Neural progenitor cell (in vitro differentiated cells): Measurements from ENCODE around the gene ADK. TPM values are rescaled to one million over a fixed set of nuclear protein-coding genes. Genes with fewer than 3 reads are reported as not detected.
"Not testable (repeated sequence)": the region's sequence is repeated elsewhere in the genome, so short reads cannot be mapped to it uniquely, and the experiment has no call there.

Experiments
- DNase-seq: peaks from one replicate; pipeline ENCODE4 v3.0.0-alpha.2; 2016; ENCODE audit warnings: low spot score
- H2AFZ ChIP-seq: fragments of 200-600 bp; sonication (generic); replicated peaks from 2 replicates; pipeline ENCODE4 v1.6.1; 2016; ENCODE audit warnings: antibody characterized with exemption
- H3F3A ChIP-seq: fragments of 200-600 bp; sonication (generic); 2 replicates; pipeline ENCODE4 v1.6.1; 2016; ENCODE audit warnings: antibody characterized with exemption, low read depth
- H3K27ac ChIP-seq: fragments of 200-600 bp; sonication (generic); 2 replicates; pipeline ENCODE4 v1.5.1; 2016; ENCODE audit warnings: mild to moderate bottlenecking
- H3K27me3 ChIP-seq: fragments of 200-600 bp; sonication (generic); 2 replicates; pipeline ENCODE4 v1.6.1; 2016; ENCODE audit warnings: mild to moderate bottlenecking, moderate library complexity
- H3K36me3 ChIP-seq: fragments of 200-600 bp; sonication (generic); 2 replicates; pipeline ENCODE4 v1.5.1; 2016
- H3K4me1 ChIP-seq: fragments of 200-600 bp; sonication (generic); 2 replicates; pipeline ENCODE4 v1.6.1; 2016; ENCODE audit warnings: mixed run types
- H3K4me2 ChIP-seq: fragments of 200-600 bp; sonication (generic); 2 replicates; pipeline ENCODE4 v1.6.1; 2016
- H3K4me3 ChIP-seq: fragments of 200-600 bp; sonication (generic); 2 replicates; pipeline ENCODE4 v1.5.1; 2016
- H3K79me2 ChIP-seq: fragments of 200-600 bp; sonication (generic); 2 replicates; pipeline ENCODE4 v1.6.1; 2016; ENCODE audit warnings: low read depth
- H3K9ac ChIP-seq: fragments of 200-600 bp; sonication (generic); 2 replicates; pipeline ENCODE4 v1.6.1; 2016
- H3K9me3 ChIP-seq: fragments of 200-600 bp; sonication (generic); 2 replicates; pipeline ENCODE4 v1.5.1; 2016; ENCODE audit warnings: low read depth
- H4K20me1 ChIP-seq: fragments of 200-600 bp; sonication (generic); 2 replicates; pipeline ENCODE4 v1.6.1; 2016; ENCODE audit warnings: low read depth
- H3K27ac Mint-ChIP-seq: 3 replicates; pipeline ENCODE4 v1.8.0; 2021; ENCODE audit warnings: mixed read lengths
- H3K27me3 Mint-ChIP-seq: 2 replicates; pipeline ENCODE4 v1.8.0; 2022; ENCODE audit warnings: low read depth, mild to moderate bottlenecking, inconsistent platforms, moderate library complexity, mixed read lengths; ENCODE audit not compliant: insufficient read depth
- H3K36me3 Mint-ChIP-seq: 3 replicates; pipeline ENCODE4 v1.8.0; 2021; ENCODE audit warnings: mixed read lengths
- H3K4me1 Mint-ChIP-seq: 3 replicates; pipeline ENCODE4 v1.8.0; 2021; ENCODE audit warnings: mixed read lengths
- H3K4me3 Mint-ChIP-seq: 3 replicates; pipeline ENCODE4 v1.8.0; 2021; ENCODE audit warnings: mild to moderate bottlenecking, moderate library complexity, mixed read lengths
- H3K9me3 Mint-ChIP-seq: 3 replicates; pipeline ENCODE4 v1.8.0; 2020; ENCODE audit warnings: mixed read lengths
- EZH2 ChIP-seq: fragments of 200-600 bp; sonication (generic); IDR thresholded peaks from 2 replicates; pipeline ENCODE4 v1.6.1; 2017; ENCODE audit warnings: antibody characterized with exemption, mild to moderate bottlenecking, moderate library complexity
- EZH2phosphoT487 ChIP-seq: fragments of 200-600 bp; sonication (generic); IDR thresholded peaks from 2 replicates; pipeline ENCODE4 v1.6.1; 2017; ENCODE audit warnings: antibody characterized with exemption
- total RNA-seq: library from RNA; depleted of rRNA; stranded (reverse); fragments of >200 nt; gene quantifications from 2 replicates; pipeline ENCODE4 v1.2.3, GENCODE V29; 2015; ENCODE audit warnings: low replicate concordance
- TF ChIP-seq, protein P1 (sequence below): fragments of 200-600 bp; sonication (generic); IDR thresholded peaks from 2 replicates; pipeline ENCODE4 v1.5.1; 2017; ENCODE audit warnings: antibody characterized with exemption, mild to moderate bottlenecking

ADK gene
- total RNA-seq, 1 donor from 2014 or later, result 50.9 TPM

GRCh38 chr10:74575191-74575720 lies 424.2 kb downstream of the ADK start:
- no peak overlapping the region for H3K4me3 Mint-ChIP-seq
- no peak overlapping the region for H3K4me2 ChIP-seq
- no peak for DNase-seq
- H3K4me1 ChIP-seq, result no peaks in the 10 kb centered on the region
- H3F3A ChIP-seq, result no peaks in the 10 kb centered on the region
- H3K4me3 ChIP-seq, result no peak overlapping the region
- peaks cover 7% of the 10 kb centered on the region for H3K36me3 Mint-ChIP-seq
- no peaks in the 10 kb centered on the region for H3K4me1 Mint-ChIP-seq
- no peak overlapping the region for H2AFZ ChIP-seq
- H4K20me1 ChIP-seq, result no peaks in the 10 kb centered on the region
- no peaks in the 10 kb centered on the region for H3K36me3 ChIP-seq
- H3K27ac Mint-ChIP-seq, result no peak overlapping the region
- no peaks in the 10 kb centered on the region for H3K79me2 ChIP-seq
- no peaks in the 10 kb centered on the region for H3K27me3 ChIP-seq
- TF ChIP-seq, protein P1, sequence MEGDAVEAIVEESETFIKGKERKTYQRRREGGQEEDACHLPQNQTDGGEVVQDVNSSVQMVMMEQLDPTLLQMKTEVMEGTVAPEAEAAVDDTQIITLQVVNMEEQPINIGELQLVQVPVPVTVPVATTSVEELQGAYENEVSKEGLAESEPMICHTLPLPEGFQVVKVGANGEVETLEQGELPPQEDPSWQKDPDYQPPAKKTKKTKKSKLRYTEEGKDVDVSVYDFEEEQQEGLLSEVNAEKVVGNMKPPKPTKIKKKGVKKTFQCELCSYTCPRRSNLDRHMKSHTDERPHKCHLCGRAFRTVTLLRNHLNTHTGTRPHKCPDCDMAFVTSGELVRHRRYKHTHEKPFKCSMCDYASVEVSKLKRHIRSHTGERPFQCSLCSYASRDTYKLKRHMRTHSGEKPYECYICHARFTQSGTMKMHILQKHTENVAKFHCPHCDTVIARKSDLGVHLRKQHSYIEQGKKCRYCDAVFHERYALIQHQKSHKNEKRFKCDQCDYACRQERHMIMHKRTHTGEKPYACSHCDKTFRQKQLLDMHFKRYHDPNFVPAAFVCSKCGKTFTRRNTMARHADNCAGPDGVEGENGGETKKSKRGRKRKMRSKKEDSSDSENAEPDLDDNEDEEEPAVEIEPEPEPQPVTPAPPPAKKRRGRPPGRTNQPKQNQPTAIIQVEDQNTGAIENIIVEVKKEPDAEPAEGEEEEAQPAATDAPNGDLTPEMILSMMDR, result no peak
- TF ChIP-seq EZH2phosphoT487, result no peak
- peaks cover 5% of the 10 kb centered on the region for H3K9me3 ChIP-seq
- no peak overlapping the region for H3K27ac ChIP-seq
- H3K9me3 Mint-ChIP-seq, result peaks cover 19% of the 10 kb centered on the region
- no peaks in the 10 kb centered on the region for H3K27me3 Mint-ChIP-seq
- no peak overlapping the region for H3K9ac ChIP-seq

- Mint-ChIP-seq H3K27me3 (no peaks in the 10 kb centered on the region), H3K4me1 (no peaks in the 10 kb centered on the region)
- H3K4me2 ChIP-seq, result no peak overlapping the region
These were observed 424.9 kb downstream of the ADK start for GRCh38 chr10:74575912-74576311.

GRCh38 chr10:74576586-74576985 lies 425.6 kb downstream of the ADK start:
- H3K27ac Mint-ChIP-seq, result no peak overlapping the region
- DNase-seq, result no peak
- no peaks in the 10 kb centered on the region for H3K4me1 Mint-ChIP-seq
- TF ChIP-seq, protein P1, result no peak
- no peak for TF ChIP-seq EZH2phosphoT487
- TF ChIP-seq EZH2, result no peak
- Histone ChIP-seq H3K79me2 (no peaks in the 10 kb centered on the region), H3F3A (no peaks in the 10 kb centered on the region), H3K9me3 (peaks cover 5% of the 10 kb centered on the region), H3K4me1 (no peaks in the 10 kb centered on the region), H3K36me3 (no peaks in the 10 kb centered on the region), H4K20me1 (no peaks in the 10 kb centered on the region), H3K27me3 (no peaks in the 10 kb centered on the region), H3K4me2 (no peak overlapping the region), H3K27ac (no peak overlapping the region), H3K4me3 (no peak overlapping the region), H2AFZ (no peak overlapping the region), H3K9ac (no peak overlapping the region)
- H3K4me3 Mint-ChIP-seq, result no peak overlapping the region
- H3K36me3 Mint-ChIP-seq, result peaks cover 11% of the 10 kb centered on the region
- no peaks in the 10 kb centered on the region for H3K27me3 Mint-ChIP-seq
- H3K9me3 Mint-ChIP-seq, result peaks cover 22% of the 10 kb centered on the region

More at GRCh38 chr10:74575912-74576311, 424.9 kb downstream of the ADK start:
- Histone ChIP-seq H3F3A (no peaks in the 10 kb centered on the region), H3K36me3 (no peaks in the 10 kb centered on the region), H3K79me2 (no peaks in the 10 kb centered on the region), H3K27me3 (no peaks in the 10 kb centered on the region), H2AFZ (no peak overlapping the region), H3K4me1 (no peaks in the 10 kb centered on the region), H3K9me3 (peaks cover 5% of the 10 kb centered on the region), H3K27ac (no peak overlapping the region), H3K9ac (no peak overlapping the region), H4K20me1 (no peaks in the 10 kb centered on the region), H3K4me3 (no peak overlapping the region)
- Mint-ChIP-seq H3K9me3 (peaks cover 21% of the 10 kb centered on the region), H3K36me3 (peaks cover 9% of the 10 kb centered on the region), H3K27ac (no peak overlapping the region), H3K4me3 (no peak overlapping the region)
- TF ChIP-seq, protein P1, result no peak
- TF ChIP-seq EZH2phosphoT487, result no peak
- TF ChIP-seq EZH2, result no peak
- no peak for DNase-seq

DNA sequence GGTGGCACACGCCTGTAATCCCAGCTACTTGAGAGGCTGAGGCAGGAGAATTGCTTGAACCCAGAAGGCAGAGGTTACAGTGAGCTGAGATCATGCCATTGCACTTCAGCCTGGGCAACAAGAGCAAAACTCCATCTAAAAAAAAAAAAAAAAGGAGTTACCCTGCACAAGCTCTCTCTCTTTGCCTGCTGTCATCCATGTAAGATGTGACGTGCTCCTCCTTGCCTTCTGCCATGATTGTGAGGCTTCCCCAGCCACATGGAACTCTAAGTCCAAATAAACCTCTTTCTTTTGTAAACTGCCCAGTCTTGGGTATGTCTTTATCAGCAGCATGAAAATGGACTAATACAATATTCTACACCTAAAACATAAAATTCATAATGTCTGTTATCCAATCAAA lies 429.4 kb downstream of the ADK start:
- H3K27me3 Mint-ChIP-seq, H3K27ac Mint-ChIP-seq, H3K9ac ChIP-seq, H2AFZ ChIP-seq, H3K79me2 ChIP-seq, H3K4me3 Mint-ChIP-seq, H3K36me3 ChIP-seq, H3K9me3 Mint-ChIP-seq, H3K4me1 ChIP-seq, H3K4me3 ChIP-seq, H3K27me3 ChIP-seq, H3K36me3 Mint-ChIP-seq, DNase-seq, H3F3A ChIP-seq, H3K4me2 ChIP-seq, H4K20me1 ChIP-seq, H3K9me3 ChIP-seq, H3K27ac ChIP-seq: not testable (repeated sequence)
- H3K4me1 Mint-ChIP-seq, result peaks cover 10% of the 10 kb centered on the region
